DMS 273 (cell line): Measurements from ENCODE around the gene DACH1.

ENCODE experiments used
- DNase-seq: peaks from one replicate; lab custom pipeline; 2025; ENCODE audit not compliant: unreplicated experiment; lab: John Stamatoyannopoulos, UW

The DACH1 gene

GRCh38 chr13:71437704-71438103, 429.3 kb downstream of the DACH1 start:
- no peak for DNase-seq

DNA sequence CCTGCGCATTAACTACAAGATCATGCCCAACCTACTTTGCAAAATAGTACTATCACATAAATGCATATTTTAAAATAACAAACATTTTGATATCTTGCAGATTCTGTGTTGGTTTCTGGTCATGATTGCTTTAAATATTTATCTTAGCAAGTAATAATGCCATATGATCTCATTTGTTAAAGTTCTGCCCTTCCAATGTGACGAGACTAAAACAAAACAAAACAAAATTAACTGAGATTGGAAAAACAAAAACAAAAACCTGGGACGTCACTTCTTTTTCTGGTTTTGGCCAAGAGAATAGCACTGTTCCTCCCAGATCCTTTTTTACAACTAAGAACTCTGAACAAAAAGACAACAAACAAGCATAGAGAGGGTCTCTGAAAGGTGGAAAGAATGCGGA, 436.3 kb downstream of the DACH1 start:
- DNase-seq = no peak

DNA sequence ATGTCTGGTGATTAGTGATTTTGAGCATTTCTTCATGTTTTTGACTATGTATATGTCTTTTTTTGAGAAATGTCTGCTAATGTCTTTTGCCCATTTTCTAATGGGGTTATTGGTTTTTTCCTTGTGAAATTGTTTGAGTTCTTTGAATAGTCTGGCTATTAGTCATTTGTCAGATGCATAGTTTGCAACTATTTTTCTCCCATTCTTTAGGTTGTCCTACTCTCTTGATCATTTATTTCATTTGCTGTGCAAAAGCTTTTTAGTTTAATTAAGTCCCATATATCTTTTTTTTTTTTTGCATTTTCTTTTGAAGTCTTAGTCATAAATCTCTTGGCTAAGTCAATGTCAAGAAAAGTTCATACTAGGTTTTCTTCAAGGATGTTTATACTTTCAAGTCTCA, 449.8 kb downstream of the DACH1 start:
- DNase-seq = no peak

- DNase-seq = no peak
Measured at GRCh38 chr13:71412231-71412630, 454.8 kb downstream of the DACH1 start.

DNA sequence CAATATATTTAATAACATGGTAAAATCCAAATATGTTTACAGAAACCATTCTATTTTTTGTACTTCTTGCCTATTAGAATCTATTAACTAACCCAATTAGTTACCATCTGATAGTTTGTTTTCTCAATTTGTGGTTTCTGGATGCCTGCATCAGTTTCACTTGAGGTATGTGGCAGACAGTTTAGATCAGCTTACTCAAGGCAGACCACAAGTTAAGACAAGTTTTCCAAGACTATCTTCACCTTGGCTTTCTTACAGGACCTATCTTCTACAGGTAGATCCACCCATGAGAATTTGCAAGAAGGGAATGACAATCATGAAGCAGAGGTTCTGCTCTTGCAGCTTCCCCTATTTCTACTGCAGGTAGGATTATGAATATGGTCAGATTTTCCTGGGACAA, 458.6 kb downstream of the DACH1 start:
- no peak for DNase-seq

DNA sequence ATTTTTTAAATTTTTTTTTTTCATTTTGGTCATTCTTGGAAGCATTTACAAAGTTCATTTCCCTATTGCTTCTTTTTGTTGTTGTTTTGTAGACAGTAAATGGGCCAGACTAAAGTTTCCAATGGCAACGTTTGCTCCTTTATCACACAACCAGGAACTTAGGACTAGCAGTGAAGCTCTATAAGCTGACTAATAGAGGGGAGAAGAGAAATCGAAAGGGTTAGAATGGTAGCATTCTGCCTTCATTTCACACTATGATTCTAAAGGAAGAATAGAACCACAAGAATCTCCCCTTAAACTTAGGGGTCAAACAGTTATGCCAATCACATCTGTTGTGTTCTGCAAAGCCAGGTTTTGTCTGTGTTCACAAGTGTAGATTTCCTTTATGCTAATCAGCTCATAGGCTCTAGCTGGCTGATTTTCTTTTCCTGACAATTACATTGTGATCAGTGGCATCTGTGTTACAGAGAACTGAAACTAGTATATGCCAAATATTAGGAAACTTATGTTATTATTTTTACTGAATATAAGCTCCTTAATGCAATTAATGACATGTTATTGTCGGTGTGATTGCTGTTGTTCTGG, 467.3 kb downstream of the DACH1 start:
- peak; percentile 20 for DNase-seq

DNA sequence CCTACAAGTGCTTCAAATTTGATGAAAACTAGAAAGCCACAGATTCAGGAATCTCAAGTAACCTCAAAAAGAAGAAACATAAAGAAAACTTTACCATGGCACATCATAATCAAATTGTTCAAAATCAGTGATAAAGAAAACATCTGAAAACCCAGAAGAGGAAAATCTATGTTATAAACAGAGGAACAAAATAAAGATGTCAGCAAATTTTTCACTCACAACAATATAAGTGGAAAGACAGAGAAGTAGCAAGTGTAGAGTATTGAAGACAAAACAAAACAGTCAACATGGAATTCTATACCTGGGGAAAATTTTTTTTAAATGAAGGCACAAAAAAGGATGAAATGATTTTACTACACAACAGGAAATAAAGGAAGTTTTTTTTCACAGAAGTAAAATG, 470.9 kb downstream of the DACH1 start:
- no peak for DNase-seq

DNA sequence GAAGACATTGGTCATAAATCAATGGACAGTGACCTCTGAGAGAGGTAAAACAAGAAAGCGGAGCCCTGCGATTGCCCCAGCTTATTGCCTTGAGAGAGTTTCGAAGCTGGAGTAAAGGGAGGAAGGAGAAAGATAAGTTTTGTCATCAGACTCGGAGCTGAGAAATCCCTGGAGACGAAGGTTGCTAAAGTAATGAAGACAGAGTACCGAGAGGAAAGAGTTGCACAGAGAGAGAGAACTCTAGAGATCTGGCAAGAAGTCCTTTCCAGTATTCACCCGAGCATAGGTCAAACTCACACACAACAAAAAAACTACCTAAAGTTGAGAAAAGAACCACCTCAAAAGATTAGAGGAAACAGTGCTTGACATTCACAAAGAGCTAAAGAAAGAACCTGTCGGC, 472.0 kb downstream of the DACH1 start:
- no peak for DNase-seq

DNA sequence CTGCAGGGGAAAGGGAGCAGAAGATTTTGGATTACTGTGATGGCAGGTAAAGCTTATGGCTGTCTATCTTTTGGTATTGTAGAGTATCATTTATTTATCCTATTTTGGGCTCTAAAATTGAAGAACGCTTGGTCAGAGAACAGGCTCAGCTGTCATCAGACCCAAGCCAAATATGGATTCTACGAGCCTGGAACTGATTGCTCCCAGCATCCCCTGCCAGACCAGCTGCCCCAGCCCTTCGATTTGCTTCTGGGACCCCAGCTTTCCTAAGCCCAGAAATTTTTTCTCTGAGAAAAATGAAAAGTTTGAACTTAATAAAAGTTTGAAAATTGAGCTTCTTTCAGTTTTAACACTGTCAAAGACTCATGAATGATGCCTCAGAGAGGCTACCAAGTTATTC, 472.8 kb downstream of the DACH1 start:
- no peak for DNase-seq
